HEK293 (cell line): ENCODE measurements around the gene SIK2.

ENCODE experiments used
- CTCF ChIP-seq: fragments of 450-650 bp; formaldehyde crosslinking; IDR thresholded peaks from 2 replicates; pipeline ENCODE4 v1.5.1; 2016; ENCODE audit warnings: missing biosample characterization, missing genetic modification characterization
- FEZF1 ChIP-seq: fragments of 450-650 bp; formaldehyde crosslinking; IDR thresholded peaks from 2 replicates; pipeline ENCODE4 v1.5.1; 2016; ENCODE audit warnings: missing biosample characterization, missing genetic modification characterization
- GLIS1 ChIP-seq: fragments of 450-650 bp; formaldehyde crosslinking; IDR thresholded peaks from 2 replicates; pipeline ENCODE4 v1.5.1; 2016; ENCODE audit warnings: missing biosample characterization, missing genetic modification characterization
- SCRT1 ChIP-seq: fragments of 450-650 bp; formaldehyde crosslinking; IDR thresholded peaks from 2 replicates; pipeline ENCODE4 v1.5.1; 2016; ENCODE audit warnings: missing biosample characterization, missing genetic modification characterization, borderline replicate concordance
- SP2 ChIP-seq: fragments of 450-650 bp; formaldehyde crosslinking; IDR thresholded peaks from 2 replicates; pipeline ENCODE4 v1.5.1; 2016; ENCODE audit warnings: missing biosample characterization, missing genetic modification characterization
- ZBTB17 ChIP-seq: fragments of 450-650 bp; formaldehyde crosslinking; IDR thresholded peaks from 2 replicates; pipeline ENCODE4 v1.5.1; 2016; ENCODE audit warnings: missing biosample characterization, missing genetic modification characterization
- ZBTB20 ChIP-seq: fragments of 450-650 bp; formaldehyde crosslinking; IDR thresholded peaks from 2 replicates; pipeline ENCODE4 v1.5.1; 2016; ENCODE audit warnings: missing biosample characterization, missing genetic modification characterization
- ZBTB21 ChIP-seq: fragments of 450-650 bp; formaldehyde crosslinking; IDR thresholded peaks from 2 replicates; pipeline ENCODE4 v1.5.1; 2017; ENCODE audit warnings: missing biosample characterization, missing genetic modification characterization
- ZBTB48 ChIP-seq: fragments of 450-650 bp; formaldehyde crosslinking; IDR thresholded peaks from 2 replicates; pipeline ENCODE4 v1.5.1; 2016; ENCODE audit warnings: missing biosample characterization, missing genetic modification characterization
- ZFHX2 ChIP-seq: fragments of 450-650 bp; formaldehyde crosslinking; conservative IDR thresholded peaks from 2 replicates; pipeline ENCODE4 v1.5.1; 2016; ENCODE audit warnings: missing biosample characterization, missing genetic modification characterization
- ZFP3 ChIP-seq: fragments of 450-650 bp; formaldehyde crosslinking; IDR thresholded peaks from 2 replicates; pipeline ENCODE4 v1.5.1; 2016; ENCODE audit warnings: low read depth, missing biosample characterization, missing genetic modification characterization
- ZFP69B ChIP-seq: fragments of 450-650 bp; formaldehyde crosslinking; IDR thresholded peaks from 2 replicates; pipeline ENCODE4 v1.5.1; 2016; ENCODE audit warnings: missing biosample characterization, missing genetic modification characterization
- ZIC2 ChIP-seq: fragments of 450-650 bp; formaldehyde crosslinking; IDR thresholded peaks from 2 replicates; pipeline ENCODE4 v1.5.1; 2016; ENCODE audit warnings: missing biosample characterization, missing genetic modification characterization
- ZNF10 ChIP-seq: fragments of 450-650 bp; formaldehyde crosslinking; IDR thresholded peaks from 2 replicates; pipeline ENCODE4 v1.5.1; 2017; ENCODE audit warnings: missing biosample characterization, missing genetic modification characterization
- ZNF112 ChIP-seq: fragments of 450-650 bp; formaldehyde crosslinking; IDR thresholded peaks from 2 replicates; pipeline ENCODE4 v1.5.0; 2017; ENCODE audit warnings: missing biosample characterization, missing genetic modification characterization
- ZNF132 ChIP-seq: fragments of 450-650 bp; formaldehyde crosslinking; IDR thresholded peaks from 2 replicates; pipeline ENCODE4 v1.5.1; 2017; ENCODE audit warnings: missing biosample characterization, missing genetic modification characterization, borderline replicate concordance
- ZNF133 ChIP-seq: fragments of 450-650 bp; formaldehyde crosslinking; IDR thresholded peaks from 2 replicates; pipeline ENCODE4 v1.5.1; 2016; ENCODE audit warnings: missing biosample characterization, missing genetic modification characterization
- ZNF169 ChIP-seq: fragments of 450-650 bp; formaldehyde crosslinking; IDR thresholded peaks from 2 replicates; pipeline ENCODE4 v1.5.1; 2016; ENCODE audit warnings: missing biosample characterization, missing genetic modification characterization
- ZNF202 ChIP-seq: fragments of 450-650 bp; formaldehyde crosslinking; IDR thresholded peaks from 2 replicates; pipeline ENCODE4 v1.5.1; 2016; ENCODE audit warnings: missing biosample characterization, missing genetic modification characterization, borderline replicate concordance
- ZNF24 ChIP-seq: fragments of 450-650 bp; formaldehyde crosslinking; IDR thresholded peaks from 2 replicates; pipeline ENCODE4 v1.5.1; 2016; ENCODE audit warnings: missing biosample characterization, missing genetic modification characterization
- ZNF335 ChIP-seq: fragments of 450-650 bp; formaldehyde crosslinking; conservative IDR thresholded peaks from 2 replicates; pipeline ENCODE4 v1.5.1; 2016; ENCODE audit warnings: missing biosample characterization, missing genetic modification characterization
- ZNF354C ChIP-seq: fragments of 450-650 bp; formaldehyde crosslinking; IDR thresholded peaks from 2 replicates; pipeline ENCODE4 v1.5.1; 2016; ENCODE audit warnings: missing biosample characterization, missing genetic modification characterization, low read depth, borderline replicate concordance
- ZNF394 ChIP-seq: fragments of 450-650 bp; formaldehyde crosslinking; IDR thresholded peaks from 2 replicates; pipeline ENCODE4 v1.5.1; 2016; ENCODE audit warnings: missing biosample characterization, missing genetic modification characterization, mild to moderate bottlenecking, moderate library complexity, borderline replicate concordance
- ZNF510 ChIP-seq: fragments of 450-650 bp; formaldehyde crosslinking; IDR thresholded peaks from 2 replicates; pipeline ENCODE4 v1.5.1; 2018; ENCODE audit warnings: mild to moderate bottlenecking, missing genetic modification characterization, missing biosample characterization; ENCODE audit not compliant: insufficient replicate concordance
- ZNF555 ChIP-seq: fragments of 450-650 bp; formaldehyde crosslinking; conservative IDR thresholded peaks from 2 replicates; pipeline ENCODE4 v1.5.1; 2017; ENCODE audit warnings: missing biosample characterization, mild to moderate bottlenecking, missing genetic modification characterization, inconsistent platforms
- ZNF629 ChIP-seq: fragments of 450-650 bp; formaldehyde crosslinking; IDR thresholded peaks from 2 replicates; pipeline ENCODE4 v1.5.1; 2017; ENCODE audit warnings: missing biosample characterization, missing genetic modification characterization
- ZNF664 ChIP-seq: fragments of 450-650 bp; formaldehyde crosslinking; IDR thresholded peaks from 2 replicates; pipeline ENCODE4 v1.5.1; 2016; ENCODE audit warnings: missing biosample characterization, missing genetic modification characterization
- ZNF830 ChIP-seq: fragments of 450-650 bp; IDR thresholded peaks from 2 replicates; pipeline ENCODE4 v1.5.0; 2018; ENCODE audit warnings: missing biosample characterization, missing genetic modification characterization, low read depth, mild to moderate bottlenecking, moderate library complexity
- ZSCAN30 ChIP-seq: fragments of 450-650 bp; IDR thresholded peaks from 2 replicates; pipeline ENCODE4 v1.5.1; 2018; ENCODE audit warnings: missing biosample characterization, mild to moderate bottlenecking, missing genetic modification characterization, moderate library complexity
- TF ChIP-seq, protein P1 (sequence below): sonication (generic); formaldehyde crosslinking; IDR thresholded peaks from 2 replicates; pipeline ENCODE4 v1.8.1; 2022; ENCODE audit warnings: mild to moderate bottlenecking, moderate library complexity, missing genetic modification reagents
- TF ChIP-seq, protein P2 (sequence below): fragments of 450-650 bp; formaldehyde crosslinking; IDR thresholded peaks from 2 replicates; pipeline ENCODE4 v1.5.1; 2016; ENCODE audit warnings: missing biosample characterization, missing genetic modification characterization
- TF ChIP-seq, protein P3 (sequence below): fragments of 450-650 bp; formaldehyde crosslinking; IDR thresholded peaks from 2 replicates; pipeline ENCODE4 v1.5.1; 2016; ENCODE audit warnings: missing biosample characterization, missing genetic modification characterization, borderline replicate concordance

Gene SIK2

DNA sequence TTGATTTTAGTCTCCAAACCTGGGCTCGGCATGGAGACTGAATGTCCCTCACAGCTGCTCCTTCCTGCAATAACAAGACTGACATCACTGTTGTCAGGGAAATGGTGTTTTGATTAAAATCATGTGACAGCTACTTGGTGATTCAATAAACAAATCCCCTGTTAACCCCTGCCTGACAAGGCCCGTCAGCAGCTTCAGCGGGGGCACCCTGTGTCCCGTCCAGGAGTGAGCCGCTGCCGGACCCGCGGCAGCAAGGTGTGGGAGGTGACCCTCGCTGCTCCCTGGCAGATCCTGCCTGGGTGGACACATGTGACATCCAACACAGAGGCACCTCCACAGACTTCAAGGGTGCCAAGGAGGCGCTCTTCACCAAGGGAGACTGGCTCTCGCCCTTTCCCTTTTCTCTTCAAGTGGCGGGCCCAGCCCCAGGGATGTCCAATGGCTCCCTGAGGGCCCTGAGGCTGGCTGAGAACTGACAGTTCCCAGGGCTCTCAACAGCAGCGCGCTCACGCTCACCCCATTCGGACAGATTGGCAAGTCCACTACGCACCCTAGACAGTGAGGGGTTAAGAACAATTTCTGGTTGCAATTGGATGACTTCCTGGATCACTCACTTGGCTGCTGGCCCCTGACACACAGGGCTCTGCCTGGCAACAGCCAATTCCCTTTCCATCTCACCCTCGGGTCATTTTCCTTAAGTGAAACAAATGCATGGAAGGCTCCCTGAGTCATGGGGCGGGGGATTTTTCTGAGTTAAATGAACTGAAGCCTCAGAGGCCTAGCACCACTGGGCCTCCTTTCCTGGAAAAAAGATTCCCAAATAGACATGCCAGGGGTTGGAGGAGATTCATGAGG lies 133.2 kb downstream of the SIK2 start (continued):
- TF ChIP-seq CTCF (tag by site-specific recombination) (peak; percentile 47; the same call in 1 of the 2 replicates), ZNF169 (no peak), SCRT1 (tag by site-specific recombination) (peak; percentile 19; the same call in 1 of the 2 replicates), GLIS1 (tag by site-specific recombination) (0 out of 2 replicates have a peak, but pooled peaks have one; percentile 9), ZSCAN30 (tag by site-specific recombination) (peak; percentile 81), ZBTB17 (tag by site-specific recombination) (peak; percentile 94), ZIC2 (peak; percentile 50; the same call in 1 of the 2 replicates), ZBTB48 (tag by site-specific recombination) (peak; percentile 99), ZNF112 (tag by site-specific recombination) (no peak), ZNF510 (no peak), ZBTB21 (0 out of 2 replicates have a peak, but pooled peaks have one; percentile 19), ZNF24 (peak; percentile 65; the same call in 1 of the 2 replicates), ZNF133 (tag by site-specific recombination) (no peak), ZNF335 (tag by site-specific recombination) (peak; percentile 62), ZNF664 (tag by site-specific recombination) (peak; percentile 55; the same call in 1 of the 2 replicates), ZFP69B (tag by site-specific recombination) (peak; percentile 92), ZNF132 (tag by site-specific recombination) (no peak), ZNF10 (tag by site-specific recombination) (0 out of 2 replicates have a peak, but pooled peaks have one; percentile 8), ZFP3 (tag by site-specific recombination) (no peak), ZNF830 (tag by site-specific recombination) (no peak), ZNF354C (tag by site-specific recombination) (no peak), SP2 (tag by site-specific recombination) (0 out of 2 replicates have a peak, but pooled peaks have one; percentile 11), ZFHX2 (tag by site-specific recombination) (0 out of 2 replicates have a peak, but pooled peaks have one; percentile 11), ZNF555 (tag by site-specific recombination) (no peak), ZNF202 (no peak), ZBTB20 (0 out of 2 replicates have a peak, but pooled peaks have one; percentile 9), FEZF1 (peak; percentile 11; the same call in 1 of the 2 replicates), ZNF394 (peak; percentile 87), ZNF629 (tag by site-specific recombination) (peak; percentile 69; the same call in 1 of the 2 replicates)
- TF ChIP-seq, protein P1, sequence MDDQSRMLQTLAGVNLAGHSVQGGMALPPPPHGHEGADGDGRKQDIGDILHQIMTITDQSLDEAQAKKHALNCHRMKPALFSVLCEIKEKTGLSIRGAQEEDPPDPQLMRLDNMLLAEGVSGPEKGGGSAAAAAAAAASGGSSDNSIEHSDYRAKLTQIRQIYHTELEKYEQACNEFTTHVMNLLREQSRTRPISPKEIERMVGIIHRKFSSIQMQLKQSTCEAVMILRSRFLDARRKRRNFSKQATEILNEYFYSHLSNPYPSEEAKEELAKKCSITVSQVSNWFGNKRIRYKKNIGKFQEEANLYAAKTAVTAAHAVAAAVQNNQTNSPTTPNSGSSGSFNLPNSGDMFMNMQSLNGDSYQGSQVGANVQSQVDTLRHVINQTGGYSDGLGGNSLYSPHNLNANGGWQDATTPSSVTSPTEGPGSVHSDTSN, result no peak
- TF ChIP-seq, protein P2, sequence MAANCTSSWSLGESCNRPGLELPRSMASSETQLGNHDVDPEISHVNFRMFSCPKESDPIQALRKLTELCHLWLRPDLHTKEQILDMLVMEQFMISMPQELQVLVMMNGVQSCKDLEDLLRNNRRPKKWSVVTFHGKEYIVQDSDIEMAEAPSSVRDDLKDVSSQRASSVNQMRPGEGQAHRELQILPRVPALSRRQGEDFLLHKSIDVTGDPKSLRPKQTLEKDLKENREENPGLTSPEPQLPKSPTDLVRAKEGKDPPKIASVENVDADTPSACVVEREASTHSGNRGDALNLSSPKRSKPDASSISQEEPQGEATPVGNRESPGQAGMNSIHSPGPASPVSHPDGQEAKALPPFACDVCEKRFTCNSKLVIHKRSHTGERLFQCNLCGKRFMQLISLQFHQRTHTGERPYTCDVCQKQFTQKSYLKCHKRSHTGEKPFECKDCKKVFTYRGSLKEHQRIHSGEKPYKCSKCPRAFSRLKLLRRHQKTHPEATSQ (tag by site-specific recombination), result 0 out of 2 replicates have a peak, but pooled peaks have one; percentile 52
- TF ChIP-seq, protein P3, sequence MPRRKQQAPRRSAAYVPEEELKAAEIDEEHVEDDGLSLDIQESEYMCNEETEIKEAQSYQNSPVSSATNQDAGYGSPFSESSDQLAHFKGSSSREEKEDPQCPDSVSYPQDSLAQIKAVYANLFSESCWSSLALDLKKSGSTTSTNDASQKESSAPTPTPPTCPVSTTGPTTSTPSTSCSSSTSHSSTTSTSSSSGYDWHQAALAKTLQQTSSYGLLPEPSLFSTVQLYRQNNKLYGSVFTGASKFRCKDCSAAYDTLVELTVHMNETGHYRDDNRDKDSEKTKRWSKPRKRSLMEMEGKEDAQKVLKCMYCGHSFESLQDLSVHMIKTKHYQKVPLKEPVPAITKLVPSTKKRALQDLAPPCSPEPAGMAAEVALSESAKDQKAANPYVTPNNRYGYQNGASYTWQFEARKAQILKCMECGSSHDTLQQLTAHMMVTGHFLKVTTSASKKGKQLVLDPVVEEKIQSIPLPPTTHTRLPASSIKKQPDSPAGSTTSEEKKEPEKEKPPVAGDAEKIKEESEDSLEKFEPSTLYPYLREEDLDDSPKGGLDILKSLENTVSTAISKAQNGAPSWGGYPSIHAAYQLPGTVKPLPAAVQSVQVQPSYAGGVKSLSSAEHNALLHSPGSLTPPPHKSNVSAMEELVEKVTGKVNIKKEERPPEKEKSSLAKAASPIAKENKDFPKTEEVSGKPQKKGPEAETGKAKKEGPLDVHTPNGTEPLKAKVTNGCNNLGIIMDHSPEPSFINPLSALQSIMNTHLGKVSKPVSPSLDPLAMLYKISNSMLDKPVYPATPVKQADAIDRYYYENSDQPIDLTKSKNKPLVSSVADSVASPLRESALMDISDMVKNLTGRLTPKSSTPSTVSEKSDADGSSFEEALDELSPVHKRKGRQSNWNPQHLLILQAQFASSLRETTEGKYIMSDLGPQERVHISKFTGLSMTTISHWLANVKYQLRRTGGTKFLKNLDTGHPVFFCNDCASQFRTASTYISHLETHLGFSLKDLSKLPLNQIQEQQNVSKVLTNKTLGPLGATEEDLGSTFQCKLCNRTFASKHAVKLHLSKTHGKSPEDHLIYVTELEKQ (tag by site-specific recombination), result no peak; the same call in 1 of the 2 replicates
